Spleen (tissue), 7 donors: ENCODE measurements around the gene MAP3K6.
A peak's percentile ranks its signal among the peaks of the same experiment; 100 is the strongest.

Experiments used
- CTCF ChIP-seq, 11 experiments: fragments of 200-600 bp in 7 of 11; fragments of 450-650 bp in 4 of 11; sonication (generic) in 4 of 11; IDR thresholded peaks in 8 of 11; conservative IDR thresholded peaks in 3 of 11; 1 replicate in 7 of 11; 2 replicates in 4 of 11; pipeline versions ENCODE4 v1.4.0 to v1.8.0; 2016 to 2021; ENCODE audit warnings: antibody characterized with exemption in 11 of 11, inconsistent platforms in 4 of 11, mild to moderate bottlenecking in 1 of 11
- POLR2A ChIP-seq, 3 donors: fragments of 450-650 bp; IDR thresholded peaks; one replicate each; pipeline ENCODE4 v1.5.1; 2017; ENCODE audit warnings: antibody characterized with exemption in 3 of 3, mild to moderate bottlenecking in 1 of 3
- POLR2AphosphoS5 ChIP-seq, 3 donors: sonication (generic); formaldehyde crosslinking; IDR thresholded peaks; one replicate each; pipeline ENCODE4 v1.5.1; 2017; ENCODE audit warnings: antibody characterized with exemption in 3 of 3
- donor health status: DM: no; HTN: no; CAD: no; lungs with moderate emphysema.
- donor health status: DM: no; HTN: no; CAD: no.
- donor health status: DM: no; HTN: no; CAD: no.

- TF ChIP-seq POLR2A (IDR thresholded peaks at IDR 0.05) (no peak), CTCF (IDR thresholded peaks at IDR 0.05 in 8 of 11, conservative IDR thresholded peaks at IDR 0.05 in 3 of 11) (no peak), POLR2AphosphoS5 (IDR thresholded peaks at IDR 0.05) (peak in 2 of 3 donors; percentile 30 to 75)
These were observed 31.8 kb upstream of the MAP3K6 start for GRCh38 chr1:27398405-27399149.
